ENCODE data around the gene IL1RAPL2.
"Not testable (repeated sequence)": the region's sequence is repeated elsewhere in the genome, so short reads cannot be mapped to it uniquely, and the experiment has no call there.

Gene IL1RAPL2

GRCh38 chrX:105220636-105221035 is 654.6 kb downstream of the IL1RAPL2 start, which contains the start of gene TEX13A:
Gene TEX13A, minus strand, starts transcription at chrX:105220694. Its CDS starts 297 bp downstream, at chrX:105220397.
- DNase-seq (ENCODE audit: low read depth): no peak
- TF ChIP-seq, protein P1, sequence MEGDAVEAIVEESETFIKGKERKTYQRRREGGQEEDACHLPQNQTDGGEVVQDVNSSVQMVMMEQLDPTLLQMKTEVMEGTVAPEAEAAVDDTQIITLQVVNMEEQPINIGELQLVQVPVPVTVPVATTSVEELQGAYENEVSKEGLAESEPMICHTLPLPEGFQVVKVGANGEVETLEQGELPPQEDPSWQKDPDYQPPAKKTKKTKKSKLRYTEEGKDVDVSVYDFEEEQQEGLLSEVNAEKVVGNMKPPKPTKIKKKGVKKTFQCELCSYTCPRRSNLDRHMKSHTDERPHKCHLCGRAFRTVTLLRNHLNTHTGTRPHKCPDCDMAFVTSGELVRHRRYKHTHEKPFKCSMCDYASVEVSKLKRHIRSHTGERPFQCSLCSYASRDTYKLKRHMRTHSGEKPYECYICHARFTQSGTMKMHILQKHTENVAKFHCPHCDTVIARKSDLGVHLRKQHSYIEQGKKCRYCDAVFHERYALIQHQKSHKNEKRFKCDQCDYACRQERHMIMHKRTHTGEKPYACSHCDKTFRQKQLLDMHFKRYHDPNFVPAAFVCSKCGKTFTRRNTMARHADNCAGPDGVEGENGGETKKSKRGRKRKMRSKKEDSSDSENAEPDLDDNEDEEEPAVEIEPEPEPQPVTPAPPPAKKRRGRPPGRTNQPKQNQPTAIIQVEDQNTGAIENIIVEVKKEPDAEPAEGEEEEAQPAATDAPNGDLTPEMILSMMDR (IDR thresholded peaks at IDR 0.05; ENCODE audit: control insufficient read depth, insufficient read depth, low read depth, low read length, missing control alignments): no peak
- no peak within 1 kb of the TSS for H3K4me3 ChIP-seq (ENCODE audit: control insufficient read depth, low read depth, low read length)

DNA sequence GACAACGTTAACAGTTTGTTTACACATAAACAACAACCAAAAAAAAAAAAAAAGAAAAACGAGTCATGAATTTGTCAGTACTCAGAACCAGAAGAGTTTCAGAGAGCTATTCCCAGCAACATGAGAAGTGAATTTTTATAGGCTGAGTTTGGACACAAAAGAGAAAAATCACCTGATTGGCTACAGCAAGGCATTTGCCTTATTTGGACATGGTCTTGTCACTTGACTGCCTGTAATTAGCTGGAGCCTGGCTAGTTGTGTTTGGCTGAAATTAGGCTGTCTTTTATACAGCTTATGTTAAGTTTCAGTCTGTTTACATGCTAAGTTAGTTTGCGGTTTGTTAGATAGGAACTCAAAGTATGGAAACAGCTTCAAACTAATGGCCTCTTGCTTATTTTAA is 655.4 kb downstream of the IL1RAPL2 start:
- TF ChIP-seq, protein P1 (IDR thresholded peaks at IDR 0.05; ENCODE audit: control insufficient read depth, insufficient read depth, low read depth, low read length, missing control alignments): no peak
- H3K4me3 ChIP-seq (ENCODE audit: control insufficient read depth, low read depth, low read length): no peak overlapping the region
- DNase-seq (ENCODE audit: low read depth): no peak

DNA sequence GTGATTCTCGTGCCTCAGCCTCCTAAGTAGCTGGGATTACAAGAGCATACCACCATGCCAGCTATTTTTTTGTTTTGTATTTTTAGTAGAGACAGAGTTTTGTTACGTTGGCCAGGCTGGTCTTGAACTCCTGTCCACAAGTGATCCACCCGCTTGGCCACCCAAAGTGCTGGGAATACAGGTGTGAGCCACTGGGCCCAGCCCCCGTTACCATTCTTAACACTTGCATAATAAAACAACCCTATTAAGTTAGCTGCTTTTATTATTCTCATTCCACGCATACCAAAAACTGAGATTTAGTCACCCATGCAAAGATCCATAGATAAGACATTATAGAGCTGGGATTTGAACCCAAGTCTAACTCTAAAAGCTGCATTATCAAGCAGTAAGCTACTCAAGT is 660.5 kb downstream of the IL1RAPL2 start:
- DNase-seq (ENCODE audit: low read depth): no peak
- TF ChIP-seq, protein P1 (IDR thresholded peaks at IDR 0.05; ENCODE audit: control insufficient read depth, insufficient read depth, low read depth, low read length, missing control alignments): no peak
- no peak overlapping the region for H3K4me3 ChIP-seq (ENCODE audit: control insufficient read depth, low read depth, low read length)

GRCh38 chrX:105228602-105229001 is 662.6 kb downstream of the IL1RAPL2 start:
- TF ChIP-seq, protein P1 (IDR thresholded peaks at IDR 0.05; ENCODE audit: control insufficient read depth, insufficient read depth, low read depth, low read length, missing control alignments): no peak
- no peak for DNase-seq (ENCODE audit: low read depth)

GRCh38 chrX:105229146-105229545 is 663.1 kb downstream of the IL1RAPL2 start:
- no peak for DNase-seq (ENCODE audit: low read depth)
- TF ChIP-seq, protein P1 (IDR thresholded peaks at IDR 0.05; ENCODE audit: control insufficient read depth, insufficient read depth, low read depth, low read length, missing control alignments): no peak

More at GRCh38 chrX:105228602-105229001, 662.6 kb downstream of the IL1RAPL2 start:
- no peak overlapping the region for H3K4me3 ChIP-seq (ENCODE audit: control insufficient read depth, low read depth, low read length)

GRCh38 chrX:105237407-105237806 is 671.4 kb downstream of the IL1RAPL2 start:
- H3K4me3 ChIP-seq (ENCODE audit: control insufficient read depth, low read depth, low read length); DNase-seq (ENCODE audit: low read depth): not testable (repeated sequence)

More at GRCh38 chrX:105229146-105229545, 663.1 kb downstream of the IL1RAPL2 start:
- H3K4me3 ChIP-seq (ENCODE audit: control insufficient read depth, low read depth, low read length): no peak overlapping the region

- no peak overlapping the region for H3K4me3 ChIP-seq (ENCODE audit: control insufficient read depth, low read depth, low read length)
- TF ChIP-seq, protein P1 (IDR thresholded peaks at IDR 0.05; ENCODE audit: control insufficient read depth, insufficient read depth, low read depth, low read length, missing control alignments): no peak
- DNase-seq (ENCODE audit: low read depth): no peak
These were observed 675.1 kb downstream of the IL1RAPL2 start for GRCh38 chrX:105241056-105241455.
